Sigmoid colon (tissue), 4 donors: ENCODE measurements around the gene HSPA4.

Source experiments
- POLR2AphosphoS5 ChIP-seq, 4 donors: sonication (generic); formaldehyde crosslinking; IDR thresholded peaks; one replicate each; pipeline ENCODE4 v1.6.1; 2017; ENCODE audit warnings: antibody characterized with exemption in 4 of 4
- TF ChIP-seq, protein P1 (sequence below), 4 experiments: fragments of 450-650 bp in 3 of 4; fragments of 200-600 bp in 1 of 4; IDR thresholded peaks; one replicate each; pipeline ENCODE4 v1.5.1; 2016 to 2019; ENCODE audit warnings: antibody characterized with exemption in 4 of 4, mild to moderate bottlenecking in 3 of 4, moderate library complexity in 2 of 4

DNA sequence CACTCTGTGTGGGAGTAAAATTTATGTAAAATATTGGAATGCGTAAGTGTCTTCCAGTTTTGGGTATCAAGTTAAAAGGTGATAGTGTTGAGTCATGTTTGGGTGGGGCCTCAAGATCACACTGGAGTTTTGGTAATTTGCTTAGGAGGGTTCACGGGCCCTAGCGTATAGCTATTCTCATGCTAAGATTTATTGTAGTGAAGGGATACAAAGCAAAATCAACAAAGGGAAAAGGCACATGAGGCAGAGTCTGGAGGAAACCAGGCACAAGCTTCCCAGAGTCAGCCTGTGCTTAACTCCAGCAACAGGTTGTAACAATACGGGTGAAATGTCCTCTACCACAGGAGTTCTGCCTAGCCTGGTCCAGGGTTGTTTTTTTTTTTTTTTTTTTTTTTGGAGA is 20.2 kb downstream of the HSPA4 start:
- TF ChIP-seq POLR2AphosphoS5 (IDR thresholded peaks at IDR 0.05) = no peak
- TF ChIP-seq, protein P1, sequence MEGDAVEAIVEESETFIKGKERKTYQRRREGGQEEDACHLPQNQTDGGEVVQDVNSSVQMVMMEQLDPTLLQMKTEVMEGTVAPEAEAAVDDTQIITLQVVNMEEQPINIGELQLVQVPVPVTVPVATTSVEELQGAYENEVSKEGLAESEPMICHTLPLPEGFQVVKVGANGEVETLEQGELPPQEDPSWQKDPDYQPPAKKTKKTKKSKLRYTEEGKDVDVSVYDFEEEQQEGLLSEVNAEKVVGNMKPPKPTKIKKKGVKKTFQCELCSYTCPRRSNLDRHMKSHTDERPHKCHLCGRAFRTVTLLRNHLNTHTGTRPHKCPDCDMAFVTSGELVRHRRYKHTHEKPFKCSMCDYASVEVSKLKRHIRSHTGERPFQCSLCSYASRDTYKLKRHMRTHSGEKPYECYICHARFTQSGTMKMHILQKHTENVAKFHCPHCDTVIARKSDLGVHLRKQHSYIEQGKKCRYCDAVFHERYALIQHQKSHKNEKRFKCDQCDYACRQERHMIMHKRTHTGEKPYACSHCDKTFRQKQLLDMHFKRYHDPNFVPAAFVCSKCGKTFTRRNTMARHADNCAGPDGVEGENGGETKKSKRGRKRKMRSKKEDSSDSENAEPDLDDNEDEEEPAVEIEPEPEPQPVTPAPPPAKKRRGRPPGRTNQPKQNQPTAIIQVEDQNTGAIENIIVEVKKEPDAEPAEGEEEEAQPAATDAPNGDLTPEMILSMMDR (IDR thresholded peaks at IDR 0.05) = no peak
